MCF 10A (cell line): ENCODE data around the gene CELA3B. TPM values are rescaled to one million over a fixed set of nuclear protein-coding genes. Genes with fewer than 3 reads are reported as not detected.
"Not testable (repeated sequence)": the region's sequence is repeated elsewhere in the genome, so short reads cannot be mapped to it uniquely, and the experiment has no call there.

Source experiments
- BruUV-seq: library from RNA; stranded (reverse); fragments of 400-500 nt; replicated peaks from 2 replicates; lab custom pipeline; 2021; lab: Mats Ljungman, UMichigan
- CTCF ChIA-PET: fragments of 300-600 bp; sonication (Branson Sonifier 250); formaldehyde crosslinking; extraction: SDS; loops from one replicate; lab custom pipeline; 2021; ENCODE audit warnings: antibody characterized with exemption, inconsistent platforms; lab: Yijun Ruan, JAX
- POLR2A ChIA-PET: fragments of 300-600, 350-650 bp; sonication (Branson Sonifier 250); formaldehyde crosslinking; extraction: SDS; loops from one replicate; lab custom pipeline; 2020; ENCODE audit warnings: antibody characterized with exemption, inconsistent platforms; lab: Yijun Ruan, JAX
- DNase-seq: peaks from one replicate; pipeline ENCODE4 v3.0.0-alpha.2; 2018; ENCODE audit not compliant: unreplicated experiment
- H3K27ac Mint-ChIP-seq: one replicate; pipeline ENCODE4 v1.8.0; 2022; ENCODE audit warnings: mild to moderate bottlenecking, low read depth, mixed read lengths; ENCODE audit not compliant: unreplicated experiment
- H3K27me3 Mint-ChIP-seq: one replicate; pipeline ENCODE4 v1.8.0; 2022; ENCODE audit warnings: mixed read lengths; ENCODE audit not compliant: insufficient read depth, unreplicated experiment
- H3K36me3 Mint-ChIP-seq: one replicate; pipeline ENCODE4 v1.8.0; 2022; ENCODE audit warnings: mild to moderate bottlenecking, moderate library complexity, mixed read lengths; ENCODE audit not compliant: insufficient read depth, unreplicated experiment
- H3K4me1 Mint-ChIP-seq: one replicate; pipeline ENCODE4 v1.8.0; 2022; ENCODE audit warnings: mixed read lengths; ENCODE audit not compliant: insufficient read depth, unreplicated experiment
- H3K4me3 Mint-ChIP-seq: one replicate; pipeline ENCODE4 v1.8.0; 2022; ENCODE audit warnings: mild to moderate bottlenecking, moderate library complexity, mixed read lengths; ENCODE audit not compliant: unreplicated experiment
- H3K9me3 Mint-ChIP-seq: one replicate; pipeline ENCODE4 v1.8.0; 2022; ENCODE audit warnings: mixed read lengths; ENCODE audit not compliant: unreplicated experiment
- intact Hi-C: fragments of 100-400 bp; cut with micrococcal nuclease; formaldehyde crosslinking; loops from 2 replicates; pipeline ENCODE4 v1.14.1; 2022
- total RNA-seq: library from RNA; stranded (reverse); gene quantifications from 2 replicates; pipeline ENCODE4 v1.2.3, GENCODE V29; 2022
- TF ChIP-seq, protein P1 (sequence below): fragments of 200-600 bp; IDR thresholded peaks from one replicate; pipeline ENCODE4 v1.8.0; 2022; ENCODE audit warnings: antibody characterized with exemption, mild to moderate bottlenecking; ENCODE audit not compliant: unreplicated experiment

Gene CELA3B
- total RNA-seq, 1 experiment from 2014 or later, result not detected

DNA sequence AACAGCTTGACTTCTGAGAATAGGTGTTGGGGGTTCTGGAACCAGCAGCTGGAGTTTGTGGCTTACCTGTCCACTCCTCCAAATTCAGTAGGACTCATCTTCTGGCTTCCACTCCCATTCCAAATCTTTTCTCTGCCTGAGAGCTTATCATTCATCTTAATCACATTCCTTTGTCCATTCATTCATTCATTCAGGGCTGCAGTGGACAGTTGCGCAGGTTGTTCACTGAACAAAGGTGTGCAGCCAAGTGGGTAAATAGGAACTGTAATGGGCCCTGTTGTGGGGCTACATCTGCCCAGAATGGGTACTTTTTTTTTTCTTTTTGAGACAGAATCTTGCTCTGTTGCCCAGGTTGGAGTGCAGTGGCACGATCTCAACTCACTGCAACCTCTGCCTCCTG, 36.3 kb upstream of the CELA3B start:
- H3K4me1 Mint-ChIP-seq, result peaks cover 40% of the 10 kb centered on the region
- no peaks in the 10 kb centered on the region for H3K36me3 Mint-ChIP-seq
- TF ChIP-seq, protein P1, sequence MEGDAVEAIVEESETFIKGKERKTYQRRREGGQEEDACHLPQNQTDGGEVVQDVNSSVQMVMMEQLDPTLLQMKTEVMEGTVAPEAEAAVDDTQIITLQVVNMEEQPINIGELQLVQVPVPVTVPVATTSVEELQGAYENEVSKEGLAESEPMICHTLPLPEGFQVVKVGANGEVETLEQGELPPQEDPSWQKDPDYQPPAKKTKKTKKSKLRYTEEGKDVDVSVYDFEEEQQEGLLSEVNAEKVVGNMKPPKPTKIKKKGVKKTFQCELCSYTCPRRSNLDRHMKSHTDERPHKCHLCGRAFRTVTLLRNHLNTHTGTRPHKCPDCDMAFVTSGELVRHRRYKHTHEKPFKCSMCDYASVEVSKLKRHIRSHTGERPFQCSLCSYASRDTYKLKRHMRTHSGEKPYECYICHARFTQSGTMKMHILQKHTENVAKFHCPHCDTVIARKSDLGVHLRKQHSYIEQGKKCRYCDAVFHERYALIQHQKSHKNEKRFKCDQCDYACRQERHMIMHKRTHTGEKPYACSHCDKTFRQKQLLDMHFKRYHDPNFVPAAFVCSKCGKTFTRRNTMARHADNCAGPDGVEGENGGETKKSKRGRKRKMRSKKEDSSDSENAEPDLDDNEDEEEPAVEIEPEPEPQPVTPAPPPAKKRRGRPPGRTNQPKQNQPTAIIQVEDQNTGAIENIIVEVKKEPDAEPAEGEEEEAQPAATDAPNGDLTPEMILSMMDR, result no peak
- H3K4me3 Mint-ChIP-seq, result no peak overlapping the region
- H3K9me3 Mint-ChIP-seq, result no peaks in the 10 kb centered on the region
- intact Hi-C loops, result no loop called here
- H3K27me3 Mint-ChIP-seq, result no peaks in the 10 kb centered on the region
- H3K27ac Mint-ChIP-seq, result no peak overlapping the region
- no peak for DNase-seq
- ChIA-PET POLR2A (interaction anchor here (0.9 to 12.7 kb wide), 5 partner anchors 8 to 157 kb away, joined by 3 to 219 read pairs (median 9); partner anchors contain the start of gene CDC42), CTCF (interaction anchor here (0.7 to 4.4 kb wide), 5 partner anchors 11 to 211 kb away, joined by 3 to 22 read pairs (median 4); no protein-coding TSS in a partner anchor)
- no TSS peak for BruUV-seq

DNA sequence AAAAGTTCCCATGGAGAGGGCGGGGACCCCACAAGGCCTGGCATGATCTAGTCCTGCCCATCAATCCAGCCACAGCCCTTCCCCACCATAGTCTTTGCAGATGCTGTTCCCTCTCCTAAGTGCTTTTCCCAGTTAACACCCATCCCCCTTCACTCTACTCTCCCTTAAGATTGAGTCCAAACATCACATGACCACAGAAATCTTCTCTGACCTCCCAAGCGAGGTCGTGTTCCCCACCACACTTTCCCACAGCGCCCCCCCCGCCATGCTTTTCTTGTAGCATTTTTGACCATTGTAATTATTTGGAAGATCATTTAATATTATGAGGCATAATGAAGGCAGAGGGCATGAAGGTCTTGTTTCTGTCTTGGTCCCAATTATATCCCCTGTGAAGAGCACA, 35.5 kb upstream of the CELA3B start:
- ChIA-PET CTCF (interaction anchor here (0.6 to 4.4 kb wide), 3 partner anchors 15 to 217 kb away, joined by 3 to 22 read pairs (median 7); no protein-coding TSS in a partner anchor), POLR2A (interaction anchor here (0.8 to 12.7 kb wide), 2 partner anchors 16 to 22 kb away, joined by 3 to 219 read pairs; no protein-coding TSS in a partner anchor)
- TF ChIP-seq, protein P1, result no peak
- BruUV-seq, result no TSS peak
- Mint-ChIP-seq H3K4me3 (no peak overlapping the region), H3K36me3 (no peaks in the 10 kb centered on the region), H3K27me3 (no peaks in the 10 kb centered on the region), H3K9me3 (no peaks in the 10 kb centered on the region), H3K4me1 (peaks cover 32% of the 10 kb centered on the region), H3K27ac (no peak overlapping the region)
- no peak for DNase-seq
- intact Hi-C loops, result no loop called here

DNA sequence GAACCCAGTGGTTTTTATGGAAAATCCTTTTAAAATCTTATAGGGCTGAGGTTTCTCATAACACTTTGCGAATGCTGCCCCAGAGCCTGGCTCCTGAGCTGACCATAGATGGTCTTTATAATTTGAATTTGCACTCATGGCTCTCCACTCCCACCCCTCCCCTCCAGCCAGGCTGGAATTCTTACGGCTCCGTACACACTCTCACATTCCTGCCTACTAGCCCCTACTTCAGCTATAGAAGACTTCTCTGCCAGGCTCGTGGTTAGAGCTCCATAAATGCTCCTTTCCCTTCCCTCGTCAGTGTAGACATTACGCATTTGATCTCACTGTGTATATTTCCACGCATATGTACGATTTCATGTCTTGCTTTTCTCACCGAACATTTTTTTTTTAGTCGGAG, 34.4 kb upstream of the CELA3B start:
- ChIA-PET CTCF (interaction anchor here (0.6 to 1.3 kb wide), 2 partner anchors 14 to 725 kb away, joined by 4 to 7 read pairs; no protein-coding TSS in a partner anchor), POLR2A (interaction anchor here (0.6 to 12.7 kb wide), 5 partner anchors 9 to 83 kb away, joined by 3 to 219 read pairs (median 5); no protein-coding TSS in a partner anchor)
- DNase-seq, result no peak
- H3K9me3 Mint-ChIP-seq, result no peaks in the 10 kb centered on the region
- peaks cover 30% of the 10 kb centered on the region for H3K4me1 Mint-ChIP-seq
- H3K4me3 Mint-ChIP-seq, result no peak overlapping the region
- no TSS peak for BruUV-seq
- TF ChIP-seq, protein P1, result no peak
- intact Hi-C loops, result no loop called here
- peak overlapping the region; percentile 49 for H3K27ac Mint-ChIP-seq
- H3K27me3 Mint-ChIP-seq, result no peaks in the 10 kb centered on the region
- H3K36me3 Mint-ChIP-seq, result no peaks in the 10 kb centered on the region

DNA sequence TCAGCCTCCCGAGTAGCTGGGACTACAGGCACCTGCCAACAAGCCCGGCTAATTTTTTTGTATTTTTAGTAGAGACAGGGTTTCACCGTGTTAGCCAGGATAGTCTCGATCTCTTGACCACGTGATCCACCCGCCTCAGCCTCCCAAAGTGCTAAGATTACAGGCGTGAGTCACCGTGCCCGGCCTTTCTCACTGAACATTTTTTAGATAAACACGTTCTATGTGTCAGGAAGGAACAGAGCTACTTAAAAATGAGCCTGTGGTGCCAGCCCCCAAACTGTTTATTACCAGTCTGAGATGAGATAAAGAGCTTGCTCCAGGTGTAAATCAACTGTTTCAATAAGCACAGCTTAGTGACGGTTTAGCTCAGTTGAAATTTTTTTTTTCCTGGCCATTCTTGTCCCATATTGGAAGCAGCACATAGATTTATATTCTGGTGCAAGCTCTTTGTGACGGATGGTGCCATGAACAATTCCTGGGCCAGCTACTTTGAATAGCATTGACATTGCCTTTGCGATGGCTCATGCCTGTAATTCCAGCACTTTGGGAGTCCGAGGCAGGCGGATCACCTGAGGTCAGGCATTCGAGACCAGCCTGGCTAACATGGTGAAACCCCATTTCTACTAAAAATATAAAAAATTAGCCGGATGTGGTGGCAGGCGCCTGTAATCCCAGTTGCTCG, 33.7 kb upstream of the CELA3B start:
- H3K9me3 Mint-ChIP-seq, H3K27me3 Mint-ChIP-seq, intact Hi-C loops, BruUV-seq, H3K36me3 Mint-ChIP-seq, H3K4me3 Mint-ChIP-seq: not testable (repeated sequence)
- H3K4me1 Mint-ChIP-seq, result peaks cover 24% of the 10 kb centered on the region
- ChIA-PET POLR2A (interaction anchor here (0.7 to 12.7 kb wide), 4 partner anchors 9 to 82 kb away, joined by 3 to 219 read pairs (median 6); no protein-coding TSS in a partner anchor), CTCF (interaction anchor here (0.6 kb wide), 1 partner anchor 726 kb away, joined by 4 read pairs; no protein-coding TSS in a partner anchor)
- peak overlapping the region; percentile 49 for H3K27ac Mint-ChIP-seq
- peak; percentile 61 for DNase-seq
